22Rv1 (cell line): ENCODE data around the gene ACACA.
A peak's percentile ranks its signal among the peaks of the same experiment; 100 is the strongest.

ENCODE experiments used
- H3K27ac ChIP-seq: fragments of 450-650 bp; 2 replicates; pipeline ENCODE4 v1.5.1; 2017
- CTCF ChIP-seq: fragments of 450-650 bp; IDR thresholded peaks from 2 replicates; pipeline ENCODE4 v1.5.1; 2017; ENCODE audit warnings: mild to moderate bottlenecking
- ZFX ChIP-seq: fragments of 450-650 bp; IDR thresholded peaks from 2 replicates; pipeline ENCODE4 v1.6.1; 2017; ENCODE audit warnings: antibody characterized with exemption, borderline replicate concordance

The ACACA gene

DNA sequence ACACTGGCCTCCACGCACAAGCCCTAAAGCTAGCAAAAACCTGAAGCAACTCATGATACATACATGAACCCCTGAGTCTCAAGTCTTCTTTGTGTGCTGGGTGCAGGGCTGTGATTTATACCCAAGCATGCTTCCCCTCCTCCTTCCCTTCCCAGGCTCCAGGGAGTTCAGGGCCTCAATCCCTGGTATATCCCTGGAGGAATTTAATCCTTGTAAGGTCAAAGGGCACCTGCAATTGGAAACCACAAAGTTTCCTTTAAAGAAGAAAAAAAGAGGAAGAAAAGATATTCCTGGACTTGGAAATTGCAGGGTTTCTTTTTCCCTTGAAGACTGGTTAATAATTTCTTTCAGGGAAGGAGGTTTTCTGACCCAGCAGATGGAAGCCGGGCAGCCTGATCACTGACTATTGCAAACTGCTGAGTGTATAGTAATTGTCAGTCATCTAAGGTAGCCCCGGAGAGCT, 275.6 kb downstream of the ACACA start:
- no peak for TF ChIP-seq ZFX
- no peak for TF ChIP-seq CTCF
- H3K27ac ChIP-seq = 0 out of 2 replicates have a peak overlapping the region, but pooled peaks have one; percentile 10

- TF ChIP-seq ZFX = no peak
- no peak for TF ChIP-seq CTCF
- H3K27ac ChIP-seq = no peak overlapping the region
These were observed 281.8 kb downstream of the ACACA start for GRCh38 chr17:37124821-37125173.

DNA sequence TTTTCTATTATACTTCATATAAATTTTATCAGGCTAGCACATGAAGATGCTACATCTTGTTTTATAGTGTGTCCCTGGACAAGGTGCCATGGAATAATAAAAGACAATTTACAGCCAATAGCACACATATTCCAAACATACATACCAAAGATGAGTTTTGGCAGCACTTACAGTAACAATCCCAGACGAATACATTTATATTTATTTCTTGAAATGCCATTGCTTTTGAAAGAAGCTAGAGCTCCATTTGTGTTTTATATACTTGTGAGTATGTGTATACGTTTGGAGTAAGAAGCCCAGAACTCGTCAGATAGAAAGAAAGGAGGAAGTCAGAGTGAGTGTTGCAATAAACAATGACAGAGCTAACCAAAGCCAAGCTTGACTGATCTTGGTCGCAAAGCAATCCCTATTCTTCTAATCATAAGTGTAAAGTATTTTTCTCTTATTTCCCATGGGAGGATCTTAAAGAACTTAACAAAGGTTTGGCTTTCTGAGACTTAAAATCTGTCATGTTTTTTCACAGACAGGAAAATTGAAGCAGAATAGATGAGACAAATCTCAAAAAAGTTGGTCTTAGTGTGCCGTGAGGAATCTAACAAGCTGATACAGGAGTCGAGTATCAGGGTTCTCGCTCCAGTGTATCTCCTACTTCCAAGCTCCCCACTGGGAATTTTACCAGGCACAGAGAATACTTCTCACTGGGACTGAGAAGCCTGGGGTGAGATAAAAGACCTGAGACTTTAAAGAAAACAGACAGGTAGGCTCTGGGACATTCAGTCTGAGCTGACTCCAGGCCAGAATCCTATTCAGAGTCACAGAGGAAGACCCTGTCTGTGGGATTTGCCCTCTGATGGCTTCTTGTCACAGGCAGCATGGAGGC, 282.5 kb downstream of the ACACA start:
- no peak overlapping the region for H3K27ac ChIP-seq
- no peak for TF ChIP-seq CTCF
- TF ChIP-seq ZFX = no peak

GRCh38 chr17:37123386-37123785, 283.2 kb downstream of the ACACA start:
- no peak overlapping the region for H3K27ac ChIP-seq
- TF ChIP-seq CTCF (no peak), ZFX (no peak)

- no peak overlapping the region for H3K27ac ChIP-seq
- no peak for TF ChIP-seq CTCF
- no peak for TF ChIP-seq ZFX
These were observed 285.0 kb downstream of the ACACA start for GRCh38 chr17:37121616-37122015.

GRCh38 chr17:37118366-37119137, 288.1 kb downstream of the ACACA start:
- TF ChIP-seq ZFX (no peak), CTCF (no peak)
- H3K27ac ChIP-seq = no peak overlapping the region
